HCT116 (cell line): ENCODE measurements around the gene SLC28A3.

ENCODE experiments used
- CEBPB ChIP-seq: IDR thresholded peaks from 2 replicates; pipeline ENCODE4 v1.6.1; 2012; ENCODE audit warnings: low read depth
- EGR1 ChIP-seq: IDR thresholded peaks from 2 replicates; pipeline ENCODE4 v1.6.1; 2012; ENCODE audit warnings: low read depth
- EZH2 ChIP-seq: fragments of 200-600 bp; sonication (generic); IDR thresholded peaks from 2 replicates; pipeline ENCODE4 v1.6.1; 2017; ENCODE audit warnings: antibody characterized with exemption, mixed run types
- FOSL1 ChIP-seq: IDR thresholded peaks from 2 replicates; pipeline ENCODE4 v1.6.1; 2012; ENCODE audit warnings: low read depth
- JUND ChIP-seq: IDR thresholded peaks from 2 replicates; pipeline ENCODE4 v1.6.1; 2012
- POLR2A ChIP-seq: IDR thresholded peaks from 2 replicates; pipeline ENCODE4 v1.7.0; 2011; ENCODE audit warnings: borderline replicate concordance; ENCODE audit not compliant: insufficient read depth, insufficient read length; ENCODE audit errors: extremely low read depth
- POLR2AphosphoS5 ChIP-seq: IDR thresholded peaks from 2 replicates; pipeline ENCODE4 v1.6.1; 2011; ENCODE audit warnings: mild to moderate bottlenecking, low read depth, low read length, moderate library complexity
- RAD21 ChIP-seq: IDR thresholded peaks from 2 replicates; pipeline ENCODE4 v1.6.1; 2012; ENCODE audit warnings: low read depth, mild to moderate bottlenecking
- SP1 ChIP-seq: IDR thresholded peaks from 2 replicates; pipeline ENCODE4 v1.6.1; 2012; ENCODE audit warnings: low read depth
- TCF7L2 ChIP-seq: IDR thresholded peaks from 2 replicates; pipeline ENCODE4 v1.7.0; 2011; ENCODE audit warnings: borderline replicate concordance, inconsistent platforms; ENCODE audit not compliant: insufficient read depth, insufficient read length; ENCODE audit errors: extremely low read depth
- ZNF274 ChIP-seq: fragments of 200-500 bp; sonication (Bioruptor generic); IDR thresholded peaks from 2 replicates; pipeline ENCODE4 v1.6.1; 2014; ENCODE audit warnings: mild to moderate bottlenecking, low read depth, low read length, inconsistent platforms
- TF ChIP-seq, protein P1 (sequence below), 3 experiments: fragments of 200-600 bp in 1 of 3; sonication (generic) in 1 of 3; IDR thresholded peaks in 2 of 3; conservative IDR thresholded peaks in 1 of 3; 2 replicates each; pipeline ENCODE4 v1.5.1; 2012 to 2017; ENCODE audit warnings: low read depth in 2 of 3, low read length in 2 of 3, antibody characterized with exemption in 1 of 3, borderline replicate concordance in 1 of 3, control low read depth in 1 of 3, mild to moderate bottlenecking in 1 of 3, mixed read lengths in 1 of 3, mixed run types in 1 of 3, moderate library complexity in 1 of 3; ENCODE audit not compliant: insufficient read depth in 1 of 3
- TF ChIP-seq, protein P2 (sequence below): IDR thresholded peaks from 2 replicates; pipeline ENCODE4 v1.6.1; 2011; ENCODE audit warnings: mild to moderate bottlenecking, low read length, moderate library complexity; ENCODE audit not compliant: insufficient replicate concordance; ENCODE audit errors: extremely low read depth

DNA sequence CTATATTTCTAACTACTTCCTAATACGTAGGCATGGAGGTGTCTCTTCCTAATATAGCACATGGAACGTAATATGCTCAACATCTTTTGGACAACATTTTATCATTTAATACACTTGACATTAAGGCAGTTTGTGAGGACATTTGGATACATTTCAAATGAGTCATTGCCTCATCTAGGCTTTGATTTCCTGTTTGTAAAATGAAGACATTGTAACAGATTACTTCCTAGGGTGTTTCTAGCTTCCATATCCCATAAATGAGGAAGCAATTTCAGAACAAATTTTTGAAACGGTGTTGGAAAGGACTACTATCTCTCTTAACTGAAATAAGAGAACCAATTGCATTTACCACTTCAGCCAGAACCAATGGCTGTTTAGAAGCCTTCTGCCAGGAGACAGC is 38.7 kb downstream of the SLC28A3 start:
- TF ChIP-seq, protein P1, sequence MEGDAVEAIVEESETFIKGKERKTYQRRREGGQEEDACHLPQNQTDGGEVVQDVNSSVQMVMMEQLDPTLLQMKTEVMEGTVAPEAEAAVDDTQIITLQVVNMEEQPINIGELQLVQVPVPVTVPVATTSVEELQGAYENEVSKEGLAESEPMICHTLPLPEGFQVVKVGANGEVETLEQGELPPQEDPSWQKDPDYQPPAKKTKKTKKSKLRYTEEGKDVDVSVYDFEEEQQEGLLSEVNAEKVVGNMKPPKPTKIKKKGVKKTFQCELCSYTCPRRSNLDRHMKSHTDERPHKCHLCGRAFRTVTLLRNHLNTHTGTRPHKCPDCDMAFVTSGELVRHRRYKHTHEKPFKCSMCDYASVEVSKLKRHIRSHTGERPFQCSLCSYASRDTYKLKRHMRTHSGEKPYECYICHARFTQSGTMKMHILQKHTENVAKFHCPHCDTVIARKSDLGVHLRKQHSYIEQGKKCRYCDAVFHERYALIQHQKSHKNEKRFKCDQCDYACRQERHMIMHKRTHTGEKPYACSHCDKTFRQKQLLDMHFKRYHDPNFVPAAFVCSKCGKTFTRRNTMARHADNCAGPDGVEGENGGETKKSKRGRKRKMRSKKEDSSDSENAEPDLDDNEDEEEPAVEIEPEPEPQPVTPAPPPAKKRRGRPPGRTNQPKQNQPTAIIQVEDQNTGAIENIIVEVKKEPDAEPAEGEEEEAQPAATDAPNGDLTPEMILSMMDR (IDR thresholded peaks at IDR 0.05 in 2 of 3, conservative IDR thresholded peaks at IDR 0.05 in 1 of 3; ENCODE audit: borderline replicate concordance in 1 of 3, insufficient read depth in 1 of 3, low read depth in 2 of 3, low read length in 2 of 3): no peak
- no peak for TF ChIP-seq EZH2
- TF ChIP-seq JUND: no peak
- no peak for TF ChIP-seq POLR2A
- no peak for TF ChIP-seq FOSL1
- TF ChIP-seq, protein P2, sequence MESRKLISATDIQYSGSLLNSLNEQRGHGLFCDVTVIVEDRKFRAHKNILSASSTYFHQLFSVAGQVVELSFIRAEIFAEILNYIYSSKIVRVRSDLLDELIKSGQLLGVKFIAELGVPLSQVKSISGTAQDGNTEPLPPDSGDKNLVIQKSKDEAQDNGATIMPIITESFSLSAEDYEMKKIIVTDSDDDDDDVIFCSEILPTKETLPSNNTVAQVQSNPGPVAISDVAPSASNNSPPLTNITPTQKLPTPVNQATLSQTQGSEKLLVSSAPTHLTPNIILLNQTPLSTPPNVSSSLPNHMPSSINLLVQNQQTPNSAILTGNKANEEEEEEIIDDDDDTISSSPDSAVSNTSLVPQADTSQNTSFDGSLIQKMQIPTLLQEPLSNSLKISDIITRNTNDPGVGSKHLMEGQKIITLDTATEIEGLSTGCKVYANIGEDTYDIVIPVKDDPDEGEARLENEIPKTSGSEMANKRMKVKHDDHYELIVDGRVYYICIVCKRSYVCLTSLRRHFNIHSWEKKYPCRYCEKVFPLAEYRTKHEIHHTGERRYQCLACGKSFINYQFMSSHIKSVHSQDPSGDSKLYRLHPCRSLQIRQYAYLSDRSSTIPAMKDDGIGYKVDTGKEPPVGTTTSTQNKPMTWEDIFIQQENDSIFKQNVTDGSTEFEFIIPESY: no peak
- TF ChIP-seq CEBPB: no peak
- no peak for TF ChIP-seq POLR2AphosphoS5
- TF ChIP-seq RAD21: no peak
- no peak for TF ChIP-seq ZNF274
- TF ChIP-seq TCF7L2: no peak
- TF ChIP-seq SP1: no peak
- TF ChIP-seq EGR1: no peak
